Tibial nerve (tissue), 4 donors: Measurements from ENCODE around the gene ARSD.

Experiments used
- CTCF ChIP-seq, 5 experiments: fragments of 200-600 bp in 3 of 5; fragments of 450-650 bp in 2 of 5; sonication (generic) in 3 of 5; IDR thresholded peaks; one replicate each; pipeline ENCODE4 v1.5.1; 2016 to 2019; ENCODE audit warnings: antibody characterized with exemption in 5 of 5, mild to moderate bottlenecking in 3 of 5, moderate library complexity in 2 of 5
- EP300 ChIP-seq, 2 donors: sonication (generic); formaldehyde crosslinking; IDR thresholded peaks; one replicate each; pipeline ENCODE4 v1.6.1; 2017; ENCODE audit warnings: antibody characterized with exemption in 2 of 2, mild to moderate bottlenecking in 1 of 2
- POLR2A ChIP-seq, 2 donors: fragments of 450-650 bp; IDR thresholded peaks; one replicate each; pipeline ENCODE4 v1.6.1; 2017; ENCODE audit warnings: antibody characterized with exemption in 2 of 2, mild to moderate bottlenecking in 2 of 2, moderate library complexity in 2 of 2

- TF ChIP-seq CTCF (IDR thresholded peaks at IDR 0.05) (no peak), POLR2A (IDR thresholded peaks at IDR 0.05) (no peak), EP300 (IDR thresholded peaks at IDR 0.05) (no peak)
Measured at GRCh38 chrX:2855761-2856160, 73.4 kb downstream of the ARSD start.
